Kidney epithelial cell (primary cell): Measurements from ENCODE around the gene RAD23B. TPM values are rescaled to one million over a fixed set of nuclear protein-coding genes. Genes with fewer than 3 reads are reported as not detected.

Experiments
- DNase-seq: peaks from one replicate; pipeline ENCODE4 v3.0.0-alpha.2; 2010; ENCODE audit warnings: low read depth
- H3K27me3 ChIP-seq: 2 replicates; pipeline ENCODE4 v1.6.0; 2011; ENCODE audit warnings: low read length; ENCODE audit not compliant: control insufficient read depth, insufficient read depth
- H3K36me3 ChIP-seq: 2 replicates; pipeline ENCODE4 v1.5.1; 2011; ENCODE audit warnings: low read length; ENCODE audit not compliant: control insufficient read depth, insufficient read depth
- H3K4me3 ChIP-seq: 2 replicates; pipeline ENCODE4 v1.5.1; 2011; ENCODE audit warnings: low read depth, mild to moderate bottlenecking, control low read depth, low read length
- total RNA-seq: library from RNA; depleted of rRNA; stranded (reverse); fragments of >200 nt; gene quantifications from 2 replicates; pipeline ENCODE4 v1.2.3, GENCODE V29; 2015
- TF ChIP-seq, protein P1 (sequence below): IDR thresholded peaks from 2 replicates; pipeline ENCODE4 v1.5.1; 2011; ENCODE audit warnings: mild to moderate bottlenecking, moderate library complexity, low read length, control low read depth, inconsistent platforms; ENCODE audit not compliant: insufficient read depth, poor library complexity, severe bottlenecking

Gene RAD23B
- total RNA-seq, 1 donor from 2014 or later = 76.0 TPM

GRCh38 chr9:107299437-107299836, 16.4 kb downstream of the RAD23B start:
- Histone ChIP-seq H3K4me3 (no peak overlapping the region), H3K36me3 (no peaks in the 10 kb centered on the region), H3K27me3 (no peaks in the 10 kb centered on the region)
- no peak for DNase-seq
- TF ChIP-seq, protein P1, sequence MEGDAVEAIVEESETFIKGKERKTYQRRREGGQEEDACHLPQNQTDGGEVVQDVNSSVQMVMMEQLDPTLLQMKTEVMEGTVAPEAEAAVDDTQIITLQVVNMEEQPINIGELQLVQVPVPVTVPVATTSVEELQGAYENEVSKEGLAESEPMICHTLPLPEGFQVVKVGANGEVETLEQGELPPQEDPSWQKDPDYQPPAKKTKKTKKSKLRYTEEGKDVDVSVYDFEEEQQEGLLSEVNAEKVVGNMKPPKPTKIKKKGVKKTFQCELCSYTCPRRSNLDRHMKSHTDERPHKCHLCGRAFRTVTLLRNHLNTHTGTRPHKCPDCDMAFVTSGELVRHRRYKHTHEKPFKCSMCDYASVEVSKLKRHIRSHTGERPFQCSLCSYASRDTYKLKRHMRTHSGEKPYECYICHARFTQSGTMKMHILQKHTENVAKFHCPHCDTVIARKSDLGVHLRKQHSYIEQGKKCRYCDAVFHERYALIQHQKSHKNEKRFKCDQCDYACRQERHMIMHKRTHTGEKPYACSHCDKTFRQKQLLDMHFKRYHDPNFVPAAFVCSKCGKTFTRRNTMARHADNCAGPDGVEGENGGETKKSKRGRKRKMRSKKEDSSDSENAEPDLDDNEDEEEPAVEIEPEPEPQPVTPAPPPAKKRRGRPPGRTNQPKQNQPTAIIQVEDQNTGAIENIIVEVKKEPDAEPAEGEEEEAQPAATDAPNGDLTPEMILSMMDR = peak; percentile 1

DNA sequence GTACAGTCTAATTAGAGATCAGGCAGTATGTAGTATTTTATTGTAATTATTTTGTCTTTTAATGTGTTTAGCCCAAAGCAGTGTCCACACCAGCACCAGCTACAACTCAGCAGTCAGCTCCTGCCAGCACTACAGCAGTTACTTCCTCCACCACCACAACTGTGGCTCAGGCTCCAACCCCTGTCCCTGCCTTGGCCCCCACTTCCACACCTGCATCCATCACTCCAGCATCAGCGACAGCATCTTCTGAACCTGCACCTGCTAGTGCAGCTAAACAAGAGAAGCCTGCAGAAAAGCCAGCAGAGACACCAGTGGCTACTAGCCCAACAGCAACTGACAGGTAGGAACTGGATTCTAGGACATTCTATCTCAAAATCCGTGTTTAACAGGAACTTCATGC, 23.2 kb downstream of the RAD23B start:
- TF ChIP-seq, protein P1 = no peak
- no peak overlapping the region for H3K4me3 ChIP-seq
- H3K36me3 ChIP-seq = no peaks in the 10 kb centered on the region
- no peak for DNase-seq
- H3K27me3 ChIP-seq = no peaks in the 10 kb centered on the region

DNA sequence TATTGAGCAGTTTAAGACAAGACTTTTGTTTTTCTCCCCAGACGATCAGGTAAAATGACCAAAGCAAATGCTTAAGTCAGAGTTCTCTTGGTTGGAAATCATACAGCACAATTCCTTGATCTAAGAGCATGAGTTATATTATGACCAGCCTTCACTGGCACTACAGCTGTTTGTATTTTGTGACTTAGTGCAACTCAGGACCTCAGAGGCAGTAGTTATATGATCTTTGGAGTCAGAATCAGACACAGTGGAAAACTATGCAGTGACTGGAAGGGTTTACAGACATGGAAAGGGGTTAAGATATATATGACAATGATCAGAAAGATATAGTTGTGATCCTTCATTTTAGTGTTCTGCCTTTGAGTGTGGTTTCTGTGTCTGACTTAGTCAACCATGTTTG, 24.3 kb downstream of the RAD23B start:
- H3K4me3 ChIP-seq = no peak overlapping the region
- no peaks in the 10 kb centered on the region for H3K27me3 ChIP-seq
- no peaks in the 10 kb centered on the region for H3K36me3 ChIP-seq
- TF ChIP-seq, protein P1 = no peak
- no peak for DNase-seq

GRCh38 chr9:107308461-107308860, 25.4 kb downstream of the RAD23B start:
- DNase-seq = no peak
- no peak overlapping the region for H3K4me3 ChIP-seq
- no peaks in the 10 kb centered on the region for H3K27me3 ChIP-seq
- TF ChIP-seq, protein P1 = no peak
- no peaks in the 10 kb centered on the region for H3K36me3 ChIP-seq

DNA sequence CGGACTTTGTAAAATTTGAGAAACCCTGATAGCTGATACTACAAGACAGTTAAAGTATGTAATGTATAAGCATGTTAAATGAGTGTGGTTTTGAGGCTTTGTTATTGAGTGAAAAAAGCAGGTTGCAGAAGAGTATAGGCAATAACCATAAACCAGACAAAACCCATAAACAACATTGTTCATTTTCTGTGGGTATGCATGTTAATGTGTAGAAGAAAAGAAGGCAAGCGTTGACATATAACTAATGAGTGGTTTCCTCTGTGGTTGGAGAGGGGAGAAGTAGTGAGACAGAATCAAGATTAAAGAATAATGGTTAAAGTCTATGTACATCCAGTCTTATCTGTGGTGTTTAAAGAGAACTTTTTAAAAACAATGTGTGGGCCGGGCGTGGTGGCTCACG, 26.2 kb downstream of the RAD23B start:
- no peaks in the 10 kb centered on the region for H3K36me3 ChIP-seq
- DNase-seq = no peak
- H3K27me3 ChIP-seq = no peaks in the 10 kb centered on the region
- H3K4me3 ChIP-seq = no peak overlapping the region
- TF ChIP-seq, protein P1 = no peak

DNA sequence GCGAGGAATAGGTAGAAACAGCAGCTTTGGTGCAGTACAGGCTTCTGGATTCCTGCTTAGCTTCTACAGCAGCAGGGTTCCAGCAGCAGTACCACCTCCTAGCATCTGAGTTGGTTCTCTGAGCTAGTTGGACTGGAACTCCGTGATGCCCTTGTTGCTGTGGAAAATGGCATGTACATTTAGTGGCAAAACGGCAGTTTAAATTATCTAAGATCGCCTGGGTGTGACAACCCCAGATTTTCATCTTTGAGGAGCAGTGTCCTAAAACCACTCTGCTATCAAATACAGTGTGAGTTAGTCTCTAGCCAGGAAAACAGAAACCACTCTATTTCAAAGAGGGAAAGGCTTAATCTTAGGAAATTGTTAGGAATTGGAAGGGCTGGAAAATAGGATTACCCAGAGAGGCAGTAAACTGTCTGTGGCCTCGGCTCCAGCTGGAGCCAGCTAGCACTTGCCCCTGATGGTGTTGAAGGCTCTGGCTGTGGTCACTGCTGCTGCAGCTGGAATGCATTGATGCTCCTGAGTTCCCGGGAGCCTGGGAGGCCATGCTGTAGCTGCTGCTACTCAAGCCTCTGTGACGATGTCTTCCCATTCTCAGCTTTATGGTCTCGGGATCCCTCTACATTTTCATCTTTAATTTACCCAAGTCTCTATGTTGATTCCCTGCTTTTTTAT, 29.4 kb downstream of the RAD23B start:
- H3K27me3 ChIP-seq = no peaks in the 10 kb centered on the region
- H3K36me3 ChIP-seq = no peaks in the 10 kb centered on the region

More for the DNA sequence above, 29.4 kb downstream of the RAD23B start:
- DNase-seq = no peak
- TF ChIP-seq, protein P1 = no peak
- H3K4me3 ChIP-seq = no peak overlapping the region
